Lung (tissue), 12 donors: Measurements from ENCODE around the gene MPL. TPM values are rescaled to one million over a fixed set of nuclear protein-coding genes. Genes with fewer than 3 reads are reported as not detected.

Source experiments
- ATAC-seq: fragments of 200-7000 bp; cut with Tn5 transposase; one replicate; pipeline ENCODE4 v1.9.1; 2020; ENCODE audit warnings: moderate number of reproducible peaks; ENCODE audit not compliant: insufficient read depth, low FRiP score
- DNase-seq, 3 donors: peaks; one replicate each; pipeline ENCODE4 v3.0.0-alpha.2; 2013 to 2017
- H3K27ac ChIP-seq, 2 donors: one replicate each; pipeline ENCODE4 v1.5.1; 2013; ENCODE audit warnings: mild to moderate bottlenecking in 2 of 2, moderate library complexity in 2 of 2, control low read depth in 1 of 2, inconsistent platforms in 1 of 2, low read depth in 1 of 2, low read length in 1 of 2
- H3K27me3 ChIP-seq, 3 donors: one replicate each; pipeline ENCODE4 v1.5.1; 2013; ENCODE audit warnings: low read length in 2 of 3; ENCODE audit not compliant: control insufficient read depth in 3 of 3, insufficient read depth in 3 of 3
- H3K36me3 ChIP-seq, 4 donors: one replicate each; pipeline ENCODE4 v1.5.1; 2013; ENCODE audit warnings: low read length in 4 of 4, mild to moderate bottlenecking in 1 of 4, moderate library complexity in 1 of 4; ENCODE audit not compliant: control insufficient read depth in 4 of 4, insufficient read depth in 4 of 4
- H3K4me1 ChIP-seq, 5 donors: one replicate each; pipeline ENCODE4 v1.5.1; 2013; ENCODE audit warnings: low read length in 5 of 5, mild to moderate bottlenecking in 2 of 5, moderate library complexity in 1 of 5; ENCODE audit not compliant: control insufficient read depth in 5 of 5, insufficient read depth in 5 of 5
- H3K4me3 ChIP-seq: one replicate; pipeline ENCODE4 v1.5.1; 2013; ENCODE audit warnings: mild to moderate bottlenecking, control low read depth, moderate library complexity
- H3K9ac ChIP-seq, 2 donors: one replicate each; pipeline ENCODE4 v1.5.1; 2013; ENCODE audit warnings: low read length in 2 of 2, control low read depth in 1 of 2; ENCODE audit not compliant: insufficient read depth in 1 of 2
- H3K9me3 ChIP-seq, 4 donors: one replicate each; pipeline ENCODE4 v1.5.1; 2013; ENCODE audit warnings: low read length in 3 of 4, mild to moderate bottlenecking in 1 of 4, moderate library complexity in 1 of 4; ENCODE audit not compliant: control insufficient read depth in 4 of 4, insufficient read depth in 3 of 4
- WGBS, 2 donors: extraction: QIAGEN DNeasy Blood & Tissue Kit; methylation state at CpG; one replicate each; pipeline ENCODE4 v1.1.7; 2013; 5-methylcytosine and 5-hydroxymethylcytosine counted together
- polyA plus RNA-seq, 2 donors: library from polyadenylated mRNA; stranded (reverse); fragments of 200-250 nt; gene quantifications; one replicate each; pipeline ENCODE4 v1.2.1, GENCODE V29; 2013
- total RNA-seq, 2 donors: library from RNA; depleted of rRNA in 1 of 2; stranded (reverse); fragments of >200 nt in 1 of 2; gene quantifications; one replicate each; pipeline ENCODE4 v1.2.1, GENCODE V29; 2014 to 2021
- TF ChIP-seq, protein P1 (sequence below): IDR thresholded peaks from 2 replicates; pipeline ENCODE4 v1.5.1; 2012; ENCODE audit warnings: mild to moderate bottlenecking; ENCODE audit errors: control extremely low read depth, extremely low read depth
- donor health status: control.
- donor health status: control.
- donor health status: Bipolar disorder and iron deficiency.
- donor health status: healthy.
- donor health status: DM: yes; HTN: yes; CAD: no.

The MPL gene
- total and polyA plus RNA-seq, 4 donors = 0.12 to 0.67 (median 0.43) TPM

DNA sequence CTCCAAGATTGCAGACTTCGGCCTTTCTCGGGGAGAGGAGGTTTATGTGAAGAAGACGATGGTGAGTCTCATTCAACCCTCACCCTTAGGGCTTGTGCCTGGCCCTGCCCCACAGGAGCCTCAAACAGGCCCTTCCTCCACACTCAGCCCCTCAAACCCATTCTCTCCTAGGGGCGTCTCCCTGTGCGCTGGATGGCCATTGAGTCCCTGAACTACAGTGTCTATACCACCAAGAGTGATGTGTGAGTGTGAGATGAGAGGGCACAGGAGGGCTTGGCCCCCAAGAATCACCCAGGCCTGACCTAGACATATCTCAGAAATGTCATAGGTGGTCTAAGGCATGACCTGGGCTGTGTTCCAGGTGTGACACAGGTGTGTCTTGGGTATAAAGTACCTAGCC is 18.3 kb upstream of the MPL start:
- H3K9me3 ChIP-seq = no peaks in the 10 kb centered on the region
- DNase-seq (no peak), ATAC-seq (no peak)
- H3K4me3 ChIP-seq = no peak overlapping the region
- no peak overlapping the region for H3K9ac ChIP-seq
- peaks cover 0 to 6% (median 0%) of the 10 kb centered on the region in 5 donors for H3K4me1 ChIP-seq
- H3K36me3 ChIP-seq = peaks cover 0 to 10% (median 0%) of the 10 kb centered on the region in 4 donors
- H3K27ac ChIP-seq = no peak overlapping the region
- no peaks in the 10 kb centered on the region for H3K27me3 ChIP-seq
- TF ChIP-seq, protein P1, sequence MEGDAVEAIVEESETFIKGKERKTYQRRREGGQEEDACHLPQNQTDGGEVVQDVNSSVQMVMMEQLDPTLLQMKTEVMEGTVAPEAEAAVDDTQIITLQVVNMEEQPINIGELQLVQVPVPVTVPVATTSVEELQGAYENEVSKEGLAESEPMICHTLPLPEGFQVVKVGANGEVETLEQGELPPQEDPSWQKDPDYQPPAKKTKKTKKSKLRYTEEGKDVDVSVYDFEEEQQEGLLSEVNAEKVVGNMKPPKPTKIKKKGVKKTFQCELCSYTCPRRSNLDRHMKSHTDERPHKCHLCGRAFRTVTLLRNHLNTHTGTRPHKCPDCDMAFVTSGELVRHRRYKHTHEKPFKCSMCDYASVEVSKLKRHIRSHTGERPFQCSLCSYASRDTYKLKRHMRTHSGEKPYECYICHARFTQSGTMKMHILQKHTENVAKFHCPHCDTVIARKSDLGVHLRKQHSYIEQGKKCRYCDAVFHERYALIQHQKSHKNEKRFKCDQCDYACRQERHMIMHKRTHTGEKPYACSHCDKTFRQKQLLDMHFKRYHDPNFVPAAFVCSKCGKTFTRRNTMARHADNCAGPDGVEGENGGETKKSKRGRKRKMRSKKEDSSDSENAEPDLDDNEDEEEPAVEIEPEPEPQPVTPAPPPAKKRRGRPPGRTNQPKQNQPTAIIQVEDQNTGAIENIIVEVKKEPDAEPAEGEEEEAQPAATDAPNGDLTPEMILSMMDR = no peak
- 94 to 99% methylated on average over 5 of the region's 5 CpGs for WGBS, 2 donors

DNA sequence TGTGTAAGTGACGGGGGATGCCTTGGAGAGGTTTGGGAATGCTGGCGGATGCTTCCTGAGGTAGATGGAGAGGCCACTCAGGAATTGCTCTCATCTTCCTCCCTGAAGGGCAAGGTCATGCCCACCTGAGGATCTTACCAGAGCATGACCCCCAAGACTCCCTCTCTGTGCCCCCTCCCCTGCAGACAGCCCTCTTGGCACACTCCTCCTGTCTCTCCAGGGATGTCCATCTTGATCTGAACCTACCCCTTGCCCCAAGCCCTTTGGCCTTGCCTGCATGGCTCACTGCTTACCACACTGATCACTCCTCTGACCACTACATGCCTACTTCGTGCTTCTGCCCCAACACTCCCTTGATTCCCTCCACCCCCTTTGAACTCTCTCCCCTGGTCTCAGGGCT is 17.9 kb upstream of the MPL start:
- peaks cover 0 to 3% (median under 1%) of the 10 kb centered on the region in 4 donors for H3K9me3 ChIP-seq
- WGBS, 2 donors = 67 to 92% methylated on average over 3 of the region's 3 CpGs
- no peak for DNase-seq
- H3K4me3 ChIP-seq = no peak overlapping the region
- H3K27me3 ChIP-seq = no peaks in the 10 kb centered on the region
- H3K4me1 ChIP-seq = peaks cover 0 to 6% (median 0%) of the 10 kb centered on the region in 5 donors
- H3K36me3 ChIP-seq = peaks cover 0 to 10% (median 0%) of the 10 kb centered on the region in 4 donors
- no peak for ATAC-seq
- H3K27ac ChIP-seq = no peak overlapping the region
- no peak overlapping the region for H3K9ac ChIP-seq
- TF ChIP-seq, protein P1 = no peak

DNA sequence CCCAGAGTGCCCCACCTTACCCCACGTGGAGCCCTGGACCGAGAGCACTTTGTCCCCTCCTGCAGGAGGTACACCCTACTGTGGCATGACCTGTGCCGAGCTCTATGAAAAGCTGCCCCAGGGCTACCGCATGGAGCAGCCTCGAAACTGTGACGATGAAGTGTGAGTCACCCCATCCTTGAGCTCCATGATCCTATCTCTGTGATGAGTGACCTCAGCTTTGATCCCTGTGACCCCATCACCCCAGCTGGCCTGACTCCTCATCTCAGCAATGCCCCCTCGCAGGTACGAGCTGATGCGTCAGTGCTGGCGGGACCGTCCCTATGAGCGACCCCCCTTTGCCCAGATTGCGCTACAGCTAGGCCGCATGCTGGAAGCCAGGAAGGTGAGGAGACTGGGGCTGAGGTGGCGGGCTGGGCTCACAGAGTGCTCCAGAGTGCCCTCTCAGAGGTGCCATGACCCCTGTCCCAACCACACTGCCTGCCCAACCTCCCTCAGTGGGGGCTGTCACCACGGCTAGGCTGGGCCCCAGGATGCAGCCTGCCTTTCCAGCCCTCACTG is 16.2 kb upstream of the MPL start:
- DNase-seq (no peak), ATAC-seq (no peak)
- Histone ChIP-seq H3K9me3 (peaks cover 0 to 4% (median 2%) of the 10 kb centered on the region in 4 donors), H3K27ac (no peak overlapping the region), H3K9ac (no peak overlapping the region), H3K4me3 (no peak overlapping the region), H3K27me3 (no peaks in the 10 kb centered on the region), H3K4me1 (peaks cover 0 to 6% (median 0%) of the 10 kb centered on the region in 5 donors), H3K36me3 (peaks cover 0 to 10% (median 0%) of the 10 kb centered on the region in 4 donors)
- TF ChIP-seq, protein P1 = no peak
- WGBS, 2 donors = 94 to 96% methylated on average over 16 of the region's 16 CpGs

DNA sequence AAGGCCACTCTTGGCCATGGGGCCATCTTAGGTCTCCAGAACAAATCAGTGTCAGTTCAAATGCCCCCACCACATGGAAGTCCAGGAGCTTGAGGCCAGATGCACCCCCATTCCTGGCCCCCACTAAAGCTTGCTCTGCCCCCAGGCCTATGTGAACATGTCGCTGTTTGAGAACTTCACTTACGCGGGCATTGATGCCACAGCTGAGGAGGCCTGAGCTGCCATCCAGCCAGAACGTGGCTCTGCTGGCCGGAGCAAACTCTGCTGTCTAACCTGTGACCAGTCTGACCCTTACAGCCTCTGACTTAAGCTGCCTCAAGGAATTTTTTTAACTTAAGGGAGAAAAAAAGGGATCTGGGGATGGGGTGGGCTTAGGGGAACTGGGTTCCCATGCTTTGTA is 15.1 kb upstream of the MPL start:
- Histone ChIP-seq H3K9ac (no peak overlapping the region), H3K27me3 (no peaks in the 10 kb centered on the region), H3K36me3 (peaks cover 0 to 10% (median 0%) of the 10 kb centered on the region in 4 donors), H3K4me3 (no peak overlapping the region), H3K9me3 (peaks cover 0 to 5% (median 2%) of the 10 kb centered on the region in 4 donors), H3K4me1 (peaks cover 0 to 6% (median 0%) of the 10 kb centered on the region in 5 donors), H3K27ac (no peak overlapping the region)
- TF ChIP-seq, protein P1 = no peak
- ATAC-seq (no peak), DNase-seq (no peak)
- WGBS, 2 donors = 96 to 97% methylated on average over 5 of the region's 5 CpGs
